RPMI8226 (cell line): Measurements from ENCODE around the gene CHFR.
"Not testable (repeated sequence)": the region's sequence is repeated elsewhere in the genome, so short reads cannot be mapped to it uniquely, and the experiment has no call there.

ENCODE experiments used
- DNase-seq: peaks from one replicate; pipeline ENCODE4 v3.0.0-alpha.2; 2015

Gene CHFR, protein sequence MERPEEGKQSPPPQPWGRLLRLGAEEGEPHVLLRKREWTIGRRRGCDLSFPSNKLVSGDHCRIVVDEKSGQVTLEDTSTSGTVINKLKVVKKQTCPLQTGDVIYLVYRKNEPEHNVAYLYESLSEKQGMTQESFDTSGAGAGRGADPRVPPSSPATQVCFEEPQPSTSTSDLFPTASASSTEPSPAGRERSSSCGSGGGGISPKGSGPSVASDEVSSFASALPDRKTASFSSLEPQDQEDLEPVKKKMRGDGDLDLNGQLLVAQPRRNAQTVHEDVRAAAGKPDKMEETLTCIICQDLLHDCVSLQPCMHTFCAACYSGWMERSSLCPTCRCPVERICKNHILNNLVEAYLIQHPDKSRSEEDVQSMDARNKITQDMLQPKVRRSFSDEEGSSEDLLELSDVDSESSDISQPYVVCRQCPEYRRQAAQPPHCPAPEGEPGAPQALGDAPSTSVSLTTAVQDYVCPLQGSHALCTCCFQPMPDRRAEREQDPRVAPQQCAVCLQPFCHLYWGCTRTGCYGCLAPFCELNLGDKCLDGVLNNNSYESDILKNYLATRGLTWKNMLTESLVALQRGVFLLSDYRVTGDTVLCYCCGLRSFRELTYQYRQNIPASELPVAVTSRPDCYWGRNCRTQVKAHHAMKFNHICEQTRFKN

DNA sequence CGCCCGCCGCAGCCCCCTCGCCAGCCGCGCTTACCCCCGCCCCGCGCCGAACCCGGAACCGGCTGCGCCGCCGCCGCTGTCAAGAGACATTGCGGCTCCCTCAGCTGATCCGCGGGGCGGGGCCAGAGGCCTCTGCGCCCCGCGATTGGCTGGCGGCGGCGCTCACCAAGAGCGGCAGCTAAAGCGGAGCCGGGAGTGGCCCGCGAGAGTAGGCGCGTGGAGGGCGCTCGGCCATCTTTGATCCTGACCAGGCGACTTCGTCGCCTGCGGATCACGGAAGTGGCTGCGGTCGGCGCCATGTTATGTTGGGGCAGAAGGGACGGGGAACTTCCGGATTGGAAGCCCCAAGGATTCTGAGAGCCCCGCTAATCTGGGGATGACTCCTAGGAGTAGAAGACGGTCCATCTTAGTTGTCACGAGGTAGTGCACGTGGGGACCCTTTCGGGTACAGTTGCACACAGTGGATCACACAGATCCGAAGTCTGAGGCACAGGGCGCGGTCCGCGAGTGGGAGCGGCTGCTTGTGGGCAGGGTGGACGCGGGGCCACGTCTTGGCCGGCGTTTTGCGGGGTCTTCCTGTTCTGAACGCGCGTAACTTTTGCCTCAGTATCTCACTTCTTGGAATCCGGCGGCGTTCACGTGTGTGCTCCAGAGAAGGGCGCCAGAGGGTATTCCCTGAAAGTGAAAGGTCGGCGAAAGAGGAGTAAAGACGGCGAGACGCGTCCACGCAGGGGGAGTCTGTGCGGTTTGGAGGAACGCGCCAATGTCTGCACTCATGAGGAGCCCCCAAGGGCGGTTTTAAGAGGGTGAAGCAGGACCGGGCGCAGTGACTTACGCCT is at the start of gene CHFR:
CHFR (minus strand) TSS at position 93 of the 839 bp plus-strand sequence. CDS start 277 bp downstream, outside the sequence.
- DNase-seq, result peak; percentile 95

DNA sequence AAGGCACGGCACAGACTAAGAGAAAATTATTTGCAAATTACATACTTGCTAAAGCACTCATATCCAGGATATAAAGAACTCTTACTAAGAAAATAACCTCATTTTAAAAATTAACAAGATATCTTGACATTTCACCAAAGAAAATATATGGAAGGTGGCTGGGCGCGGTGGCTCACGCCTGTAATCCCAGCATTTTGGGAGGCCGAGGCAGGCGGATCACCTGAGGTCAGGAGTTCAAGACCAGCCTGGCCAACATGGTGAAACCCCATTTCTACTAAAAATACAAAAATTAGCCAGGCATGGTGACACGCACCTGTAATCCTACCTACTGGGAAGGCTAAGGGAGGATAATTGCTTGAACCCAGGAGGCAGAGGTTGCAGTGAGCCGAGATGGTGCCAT is 49.5 kb upstream of the CHFR start:
- DNase-seq, result not testable (repeated sequence)

DNA sequence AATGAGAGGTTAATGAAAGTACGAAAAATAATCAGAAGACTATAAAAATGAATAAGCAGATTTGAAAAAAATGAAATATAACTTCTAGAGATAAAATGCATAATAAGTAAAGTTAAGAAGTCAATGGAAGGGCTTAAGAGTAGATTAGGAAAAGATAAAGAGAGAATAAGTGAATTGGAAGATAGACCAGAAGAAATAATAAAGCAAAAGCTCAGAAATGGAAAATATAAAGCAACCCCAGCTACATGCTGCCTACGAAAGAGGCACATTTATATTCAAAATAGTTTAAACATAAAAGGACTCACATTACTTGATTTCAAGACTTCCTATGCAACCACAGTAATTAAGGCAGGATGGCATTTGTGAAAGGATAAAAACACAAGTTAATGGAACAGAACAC is 48.8 kb upstream of the CHFR start:
- no peak for DNase-seq

DNA sequence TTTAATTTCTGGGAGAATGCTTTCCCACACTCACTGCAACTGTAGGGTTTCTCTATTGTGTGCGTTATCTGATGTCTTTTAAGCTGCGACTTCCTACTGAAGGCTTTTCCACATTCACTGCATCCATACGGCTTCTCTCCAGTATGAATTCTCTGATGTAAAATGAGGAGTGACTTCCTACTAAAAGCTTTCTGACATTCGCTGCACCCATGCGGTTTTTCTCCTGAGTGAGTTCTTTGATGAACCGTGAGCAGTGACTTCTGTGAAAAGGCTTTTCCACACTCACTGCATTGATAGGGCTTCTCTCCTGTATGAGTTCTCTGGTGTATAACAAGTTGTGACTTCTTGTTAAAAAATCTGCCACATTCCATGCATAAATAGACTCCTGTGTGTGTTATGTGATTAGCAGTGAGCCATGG is 39.0 kb upstream of the CHFR start:
- no peak for DNase-seq

DNA sequence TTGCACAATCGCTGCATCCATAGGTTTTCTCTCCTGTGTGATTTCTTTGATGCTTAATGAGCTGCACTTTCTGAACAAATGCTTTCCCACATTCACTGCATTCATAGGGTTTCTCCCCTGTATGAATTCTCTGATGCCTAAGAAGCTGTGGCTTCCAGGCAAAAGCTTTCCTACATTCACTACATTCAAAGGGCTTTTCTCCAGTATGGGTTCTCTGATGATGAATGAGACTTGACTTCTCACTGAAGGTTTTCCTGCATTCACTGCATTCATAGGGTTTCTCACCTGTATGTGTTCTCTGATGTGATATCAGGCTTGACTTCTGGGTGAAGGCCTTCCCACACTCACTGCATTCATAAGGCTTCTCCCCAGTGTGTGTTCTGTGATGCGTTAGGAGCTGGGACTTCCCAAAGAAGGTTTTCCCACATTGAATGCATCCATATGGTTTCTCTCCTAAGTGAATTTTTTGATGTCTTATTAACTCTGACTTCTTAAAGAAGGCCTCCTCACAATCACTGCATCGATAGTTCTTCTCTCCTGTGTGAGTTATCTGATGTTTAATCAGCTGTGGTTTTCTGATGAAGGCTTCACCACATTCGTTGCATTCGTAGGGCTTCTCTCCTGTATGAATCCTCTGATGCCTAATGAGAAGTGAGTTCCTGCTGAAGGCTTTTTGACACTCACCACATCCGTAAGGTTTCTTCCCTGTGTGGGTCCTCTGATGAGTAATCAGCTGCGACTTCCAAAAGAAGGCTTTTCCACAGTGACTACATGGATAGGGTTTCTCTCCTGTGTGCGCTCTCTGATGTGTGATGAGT is 38.4 kb upstream of the CHFR start:
- no peak for DNase-seq

DNA sequence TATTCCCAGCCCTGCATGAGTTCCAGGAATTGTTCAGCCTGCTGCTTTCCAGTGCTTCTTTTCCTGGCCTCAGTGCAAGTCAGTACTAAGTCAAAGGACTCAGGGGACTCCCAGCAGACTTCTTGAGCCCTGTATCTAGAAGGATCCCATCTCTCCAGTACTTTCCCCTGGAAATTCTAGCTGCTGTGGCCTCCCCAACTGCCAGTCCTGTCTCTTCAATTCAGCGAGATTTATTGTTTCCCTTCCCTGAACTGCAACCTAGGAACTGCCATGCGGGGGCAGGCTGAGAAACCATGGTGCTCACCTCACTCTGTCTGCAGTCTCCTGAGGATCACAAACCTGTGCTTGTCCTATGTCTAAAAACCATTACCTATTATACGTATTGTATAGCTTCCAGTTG is 37.0 kb upstream of the CHFR start:
- DNase-seq, result no peak

DNA sequence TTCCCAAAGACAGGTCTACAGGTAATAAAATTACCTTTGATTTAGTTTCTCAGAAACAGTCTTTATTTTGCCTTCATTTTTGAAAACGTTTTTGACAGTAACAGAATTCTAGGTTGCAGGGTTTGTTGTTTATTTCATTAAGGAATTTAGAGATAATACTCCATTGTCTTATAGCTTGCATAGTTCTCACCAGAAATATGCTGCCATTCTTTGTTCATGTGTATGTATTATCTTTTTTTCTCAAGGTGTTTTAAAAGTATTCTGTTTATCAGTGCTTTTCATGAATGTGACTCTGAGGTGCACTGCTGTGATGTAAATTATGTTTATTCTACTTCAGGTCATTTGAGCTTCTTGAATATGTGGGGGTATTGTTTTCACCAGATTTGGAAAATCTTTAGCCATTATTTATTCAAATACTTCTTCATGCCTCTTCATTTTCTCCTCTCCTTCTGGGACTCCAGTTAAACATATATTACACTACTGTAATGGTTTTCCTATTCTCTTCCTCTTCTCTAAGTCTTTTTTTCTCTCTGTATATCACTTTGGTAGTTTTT is 36.0 kb upstream of the CHFR start:
- no peak for DNase-seq

DNA sequence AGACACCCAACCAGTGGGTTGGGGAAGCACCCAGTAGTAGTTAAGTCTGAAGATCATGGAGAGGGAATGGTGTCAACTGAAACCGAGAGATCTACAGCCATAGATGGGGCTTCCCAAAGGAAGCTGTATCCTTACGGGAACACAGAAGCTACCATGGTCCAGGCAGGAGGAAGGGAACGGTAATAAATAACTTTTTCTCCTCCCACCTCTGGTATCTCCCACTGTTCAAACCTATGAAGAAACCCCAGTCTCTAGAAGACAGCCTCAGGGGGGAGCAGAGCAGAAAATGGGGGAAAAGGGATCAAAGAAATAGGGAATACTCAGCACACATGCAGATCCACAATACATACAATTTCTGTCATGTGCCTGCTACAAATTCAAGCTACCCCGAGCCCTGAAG is 35.3 kb upstream of the CHFR start:
- DNase-seq, result no peak

DNA sequence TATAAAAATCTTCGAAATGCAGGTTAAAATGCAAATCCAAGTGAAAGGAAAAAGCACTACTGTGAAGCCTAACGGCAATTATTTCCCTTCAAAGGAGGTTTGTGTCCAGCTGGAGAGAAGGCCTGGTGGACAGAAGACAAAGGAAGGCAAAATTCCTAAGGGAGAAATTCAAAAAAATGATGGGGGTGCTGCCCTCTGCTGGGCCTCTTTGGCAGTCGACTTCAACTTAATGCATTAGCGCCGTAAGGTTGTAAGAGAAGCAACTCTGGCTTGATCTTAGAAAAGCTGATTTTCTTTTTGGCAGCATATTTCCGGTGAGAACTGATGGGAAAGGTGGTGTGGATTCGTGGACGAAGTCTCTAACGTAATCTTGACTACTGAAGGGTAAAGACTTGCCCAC is 34.3 kb upstream of the CHFR start:
- no peak for DNase-seq

DNA sequence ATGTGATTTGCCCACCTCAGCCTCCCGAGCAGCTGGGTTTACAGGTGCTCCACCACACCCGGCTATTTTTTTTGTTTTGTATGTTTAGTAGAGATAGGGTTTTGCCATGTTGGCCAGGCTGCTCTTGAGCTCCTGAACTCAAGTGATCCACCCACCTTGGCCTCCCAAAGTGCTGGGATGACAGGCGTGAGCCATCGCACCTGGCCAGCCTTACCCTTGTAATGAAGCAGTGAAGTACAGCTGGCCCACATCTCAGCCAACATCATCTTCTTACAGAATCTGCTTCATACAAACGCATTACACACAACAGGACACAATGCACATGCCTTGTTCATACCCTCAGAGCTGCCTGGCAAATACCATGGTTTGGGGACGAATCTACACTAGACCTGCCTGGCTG is 31.3 kb upstream of the CHFR start:
- no peak for DNase-seq

DNA sequence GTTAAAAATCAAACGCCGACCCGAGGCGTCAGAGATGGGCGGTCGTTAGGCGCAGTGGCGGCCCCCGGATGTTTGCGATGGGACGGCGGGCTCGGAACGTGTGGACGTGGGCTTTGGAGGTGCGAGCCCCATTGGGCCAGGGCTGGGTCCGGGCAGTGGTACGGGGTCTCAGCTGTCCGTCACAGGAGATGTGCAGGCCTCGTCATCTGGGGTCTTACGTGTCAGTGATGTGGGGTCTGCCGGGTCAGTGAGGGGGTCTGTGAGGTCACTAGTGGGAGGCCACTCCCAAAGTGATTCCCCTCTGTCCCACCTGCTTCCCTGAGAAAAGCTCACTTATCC is 21.6 kb upstream of the CHFR start:
- no peak for DNase-seq

DNA sequence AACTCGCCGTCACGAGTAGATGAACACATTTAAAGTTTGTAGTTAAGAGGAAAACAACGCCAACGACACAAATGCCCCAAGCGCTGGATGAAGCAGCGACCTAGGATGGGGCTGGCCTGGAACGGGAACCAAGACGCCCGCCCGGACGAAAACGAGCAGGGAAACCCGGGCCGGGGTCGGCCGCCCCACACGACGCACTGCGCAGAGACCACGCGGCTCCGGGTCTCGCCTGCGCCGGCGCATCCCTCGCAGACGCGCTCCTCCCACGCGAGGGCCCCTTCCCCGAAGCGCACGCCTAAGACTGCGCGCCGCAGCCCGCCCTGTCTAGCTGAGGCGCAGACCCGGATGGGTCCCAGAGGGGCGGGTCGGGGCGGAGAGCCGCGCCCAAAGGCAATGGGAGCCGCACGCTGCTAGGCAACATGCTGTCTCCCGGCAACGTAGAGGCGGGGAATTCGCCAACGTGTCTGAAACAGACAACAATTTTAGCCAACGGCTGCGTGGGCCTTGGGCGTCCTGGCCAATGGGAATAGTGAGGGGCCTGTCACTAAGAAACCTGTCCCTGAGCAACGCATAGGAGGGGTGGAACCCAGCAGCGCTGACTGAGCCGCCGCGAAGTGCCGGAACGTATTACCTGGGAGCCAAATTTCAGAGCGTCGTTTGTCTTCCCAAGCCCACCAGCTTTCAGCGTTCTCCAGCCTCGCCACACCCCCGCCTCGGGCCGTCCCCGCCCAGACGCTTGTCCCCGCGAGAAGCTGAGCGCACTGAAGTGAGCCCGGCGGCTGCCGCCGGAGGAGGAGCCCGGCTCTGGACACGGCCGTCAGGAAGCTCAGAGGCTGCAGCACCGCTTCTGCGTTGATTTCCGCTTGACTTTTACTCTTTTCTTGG is 21.0 kb upstream of the CHFR start:
- DNase-seq, result peak; percentile 36

DNA sequence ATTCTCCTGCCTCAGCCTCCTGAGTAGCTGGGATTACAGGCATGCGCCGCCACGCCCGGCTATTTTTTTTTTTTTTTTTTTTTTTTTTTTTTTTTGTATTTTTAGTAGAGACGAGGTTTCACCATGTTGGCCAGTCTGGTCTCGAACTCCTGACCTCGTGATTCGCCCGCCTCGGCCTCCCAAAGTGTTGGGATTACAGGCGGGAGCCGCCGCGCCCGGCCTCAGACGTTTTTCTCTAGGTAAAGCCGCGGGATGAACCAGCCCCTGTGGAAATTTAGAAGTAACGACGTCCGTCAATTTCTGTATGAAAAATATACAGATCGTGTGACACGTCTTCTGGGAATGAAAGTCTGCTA is 20.4 kb upstream of the CHFR start:
- DNase-seq, result not testable (repeated sequence)

DNA sequence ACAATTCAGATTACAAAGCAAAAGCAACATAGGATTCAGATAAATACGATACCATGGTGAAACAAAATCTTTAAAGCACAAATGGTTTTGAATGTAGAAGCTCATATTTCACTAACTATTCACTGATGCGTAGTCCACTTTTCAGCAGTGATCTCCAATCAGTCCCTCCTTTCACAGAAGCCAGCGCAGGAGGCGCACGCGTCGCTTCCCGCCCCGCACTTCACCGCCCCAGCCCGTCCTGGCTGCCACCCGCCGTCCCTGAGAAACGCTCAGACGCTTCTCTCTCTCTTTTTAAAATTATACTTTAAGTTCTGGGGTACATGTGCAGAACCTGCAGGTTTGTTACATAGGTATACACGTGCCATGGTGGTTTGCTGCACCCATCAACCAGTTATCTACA is 19.8 kb upstream of the CHFR start:
- no peak for DNase-seq

DNA sequence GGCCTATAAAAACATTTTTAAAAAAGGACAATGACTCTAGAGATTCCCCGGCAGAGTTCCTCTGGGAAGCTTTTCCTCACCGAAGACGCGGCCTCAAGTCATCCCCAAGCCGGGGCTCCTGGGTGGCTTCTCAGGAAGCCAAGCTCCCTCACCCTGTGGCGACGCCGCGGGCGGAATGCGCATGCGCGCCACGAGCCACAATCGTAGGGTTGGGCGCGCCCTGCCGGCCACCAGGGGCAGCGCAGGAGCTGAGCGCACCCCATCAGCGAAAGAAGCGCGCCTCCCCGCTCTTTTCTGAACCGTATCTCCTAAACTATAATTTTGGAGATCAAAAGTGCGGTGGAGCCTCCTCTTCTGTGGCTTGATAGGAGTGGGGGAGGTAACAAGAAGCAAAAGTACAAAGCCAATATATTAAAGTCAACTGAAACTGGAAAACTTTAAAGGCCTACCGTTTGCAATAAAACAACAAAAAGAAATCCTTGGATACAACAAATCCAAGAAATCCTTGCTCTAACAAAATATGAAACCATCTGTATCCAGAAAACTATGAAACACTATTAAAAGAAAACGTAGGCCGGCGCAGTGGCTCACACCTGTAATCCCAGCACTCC is 17.4 kb upstream of the CHFR start:
- DNase-seq, result peak; percentile 49

DNA sequence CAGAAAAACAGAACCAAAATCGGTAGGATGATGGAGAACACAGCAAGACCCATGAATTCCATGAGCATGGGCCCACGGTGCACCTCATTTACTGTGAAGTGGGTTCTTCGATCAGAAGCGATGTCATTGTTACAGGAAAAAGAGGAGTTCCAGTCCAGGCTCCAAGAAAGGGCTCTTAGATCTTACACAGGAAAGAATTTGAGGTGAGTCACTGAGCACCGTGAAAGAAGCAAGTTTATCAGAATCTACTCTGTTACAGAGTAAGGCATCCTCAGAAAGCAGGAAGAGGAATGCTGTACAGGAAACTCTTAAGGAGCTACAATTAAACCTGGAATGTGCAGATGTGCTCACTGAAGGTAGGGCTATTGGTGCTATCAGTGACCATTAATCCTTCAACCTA is 11.6 kb upstream of the CHFR start:
- no peak for DNase-seq

DNA sequence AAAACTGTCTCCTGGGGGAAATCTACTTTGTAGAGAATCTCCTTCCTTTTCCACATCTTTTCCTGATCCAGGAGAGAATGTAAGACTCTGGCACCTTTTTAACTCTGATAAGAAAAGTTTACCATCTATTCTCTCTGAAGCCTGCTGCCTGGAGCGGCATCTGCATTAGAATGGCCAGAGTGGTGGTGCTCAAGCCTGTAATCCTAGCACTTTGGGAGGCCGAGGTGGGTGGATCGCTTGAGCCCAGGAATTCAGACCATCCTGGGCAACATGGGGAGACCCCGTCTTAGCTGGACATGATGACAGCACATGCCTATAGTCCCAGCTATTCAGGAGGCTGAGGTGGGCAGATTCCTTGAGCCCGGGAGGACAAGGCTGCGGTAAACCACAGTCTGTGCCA is 1.4 kb upstream of the CHFR start:
- no peak for DNase-seq

DNA sequence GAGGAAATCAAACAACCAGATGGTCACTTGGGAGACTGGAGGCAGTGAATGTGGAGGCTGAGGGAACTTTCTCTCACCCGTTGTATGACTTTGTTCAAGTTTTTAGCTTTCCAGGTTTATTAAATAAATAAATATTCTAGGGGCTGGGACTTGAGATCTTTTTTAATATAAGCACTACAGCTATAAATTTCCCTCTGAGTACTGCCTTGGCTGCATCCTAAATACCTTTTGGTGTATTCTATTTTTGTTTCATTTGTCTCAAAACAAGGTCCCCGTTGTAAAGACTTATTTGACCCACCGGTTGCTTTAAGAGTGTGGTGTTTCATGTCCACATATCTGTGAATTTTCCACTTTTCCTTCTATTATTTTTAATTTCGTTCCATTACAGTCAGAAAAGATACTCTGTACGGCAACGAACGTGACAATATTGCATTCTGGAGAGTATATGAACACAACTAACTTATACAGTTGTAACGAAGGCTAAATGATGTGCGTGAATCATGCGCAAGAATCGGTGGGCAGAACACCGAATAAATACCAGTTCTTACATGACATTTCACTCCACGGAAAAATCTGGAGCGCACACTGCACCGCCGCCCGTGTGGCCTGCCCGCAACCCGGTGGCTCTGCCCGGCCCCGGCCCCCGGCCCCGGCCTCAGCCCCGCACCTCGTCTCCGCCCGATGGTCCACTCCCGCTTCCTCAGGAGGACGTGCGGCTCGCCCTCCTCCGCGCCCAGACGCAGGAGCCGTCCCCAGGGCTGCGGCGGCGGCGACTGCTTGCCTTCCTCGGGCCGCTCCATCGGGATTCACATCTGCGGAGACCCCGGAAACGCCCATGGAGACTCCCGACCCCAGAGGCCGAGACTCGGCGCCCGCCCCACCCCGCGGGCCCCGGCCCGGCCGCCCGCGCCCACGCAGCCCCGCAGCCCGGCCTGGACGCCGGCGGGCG is 602 bp downstream of the CHFR start:
- DNase-seq, result peak; percentile 7

DNA sequence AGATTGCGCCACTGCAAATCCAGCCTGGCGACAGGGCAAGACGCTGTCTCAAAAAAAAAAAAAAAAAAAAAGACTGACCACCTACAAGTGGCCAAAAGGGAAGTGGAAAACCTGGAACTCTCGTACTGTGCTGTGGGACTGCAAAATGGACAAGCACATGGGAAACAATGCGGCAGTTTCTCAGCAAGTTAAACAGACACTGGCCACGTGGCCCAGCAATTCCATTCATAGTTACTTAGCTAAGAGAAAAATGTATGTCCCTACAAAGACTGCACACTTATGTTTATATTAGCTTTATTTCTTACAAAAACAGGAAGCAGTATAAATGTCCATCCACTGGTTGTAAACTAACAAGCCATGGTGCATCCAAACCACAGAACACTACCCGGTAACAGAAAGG is 5.6 kb downstream of the CHFR start:
- DNase-seq, result no peak

DNA sequence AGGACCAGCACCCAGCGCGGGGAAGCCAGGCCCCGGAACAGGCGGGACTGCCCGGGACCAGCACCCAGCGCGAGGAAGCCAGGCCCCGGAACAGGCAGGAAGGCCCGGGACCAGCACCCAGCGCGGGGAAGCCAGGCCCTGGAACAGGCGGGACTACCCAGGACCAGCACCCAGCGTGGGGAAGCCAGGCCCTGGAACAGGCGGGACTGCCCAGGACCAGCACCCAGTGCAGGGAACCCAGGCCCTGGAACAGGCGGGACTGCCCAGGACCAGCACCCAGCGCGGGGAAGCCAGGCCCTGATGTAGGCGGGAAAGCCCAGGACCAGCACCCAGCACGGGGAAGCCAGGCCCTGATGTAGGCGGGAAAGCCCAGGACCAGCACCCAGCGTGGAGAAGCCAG is 12.8 kb downstream of the CHFR start:
- DNase-seq, result not testable (repeated sequence)
